ENCODE data around the gene STUB1.

GRCh38 chr16:694863-695354, 14.7 kb downstream of the STUB1 start:
- TF ChIP-seq POLR2AphosphoS5 (IDR thresholded peaks at IDR 0.05; ENCODE audit: low read depth, low read length) (no peak), POLR2A (IDR thresholded peaks at IDR 0.05; ENCODE audit: low read depth, low read length) (no peak), SPI1 (IDR thresholded peaks at IDR 0.05; ENCODE audit: low read depth, low read length) (no peak)
